ENCODE measurements around the gene BSCL2. TPM values are rescaled to one million over a fixed set of nuclear protein-coding genes. Genes with fewer than 3 reads are reported as not detected.

The BSCL2 gene
- total and polyA plus RNA-seq, 2 donors (not counting 3 experiments of a cell fraction or from before 2014, with no cell fraction given): 31.1 to 94.8 TPM

GRCh38 chr11:62705880-62706849 is 1.1 kb downstream of the BSCL2 start:
- intact Hi-C loops (cut with micrococcal nuclease) (loop anchor here (1.0 to 5.0 kb wide), 4 partner anchors 39 to 105 kb away; partner anchors contain the start of genes C11orf98, CSKMT, INTS5 and MTA2), dilution Hi-C loops (cut with MboI; ENCODE audit: extremely low pct_ligation_motif_present, low sequenced_read_pairs) (no loop called here)
- H3K9me3 ChIP-seq (replicated peaks; ENCODE audit: control insufficient read depth, insufficient read depth, low read length): no peaks in the 10 kb centered on the region
- H3K4me2 ChIP-seq (ENCODE audit: insufficient read depth, low read length): peak overlapping the region; percentile 82
- peak overlapping the region; percentile 65 for H3K9ac ChIP-seq (replicated peaks; ENCODE audit: extremely low read depth, insufficient read depth, low read length)
- H3K27me3 ChIP-seq (ENCODE audit: control insufficient read depth in 2 of 2, insufficient read depth in 2 of 2, low read length in 2 of 2): no peaks in the 10 kb centered on the region
- BruUV-seq (replicated peaks): no TSS peak
- ChIA-PET CTCF (interaction anchor here (0.9 to 2.5 kb wide), 8 partner anchors 10 to 163 kb away, joined by 3 to 14 read pairs (median 4); partner anchors contain the start of genes C11orf98, CSKMT and HNRNPUL2), POLR2A (interaction anchor here (0.7 to 1.5 kb wide), 3 partner anchors 41 to 135 kb away, joined by 3 to 19 read pairs (median 3); partner anchors contain the start of genes C11orf98, CSKMT and TUT1)
- DNase-seq (ENCODE audit: low read depth, low spot score) (peak; percentile 95), FAIRE-seq (peak; percentile 96)
- H4K20me1 ChIP-seq (replicated peaks; ENCODE audit: control insufficient read depth, extremely low read depth, insufficient read depth, low read length): no peaks in the 10 kb centered on the region
- H3K27ac ChIP-seq (ENCODE audit: insufficient read depth, low read depth, low read length): peak overlapping the region; percentile 37
- H2AFZ ChIP-seq (ENCODE audit: low read depth, low read length): peak overlapping the region; percentile 89
- peaks cover 2 to 3% of the 10 kb centered on the region in 2 experiments for H3K36me3 ChIP-seq (ENCODE audit: control insufficient read depth in 2 of 2, extremely low read depth in 1 of 2, insufficient read depth in 2 of 2, low read length in 2 of 2)
- TF ChIP-seq POLR2AphosphoS5 (IDR thresholded peaks at IDR 0.05; ENCODE audit: insufficient read depth, low read depth, low read length): peak; percentile 85
- TF ChIP-seq POLR2A (IDR thresholded peaks at IDR 0.05; ENCODE audit: low read depth, low read length): peak; percentile 49
- TF ChIP-seq, protein P1, sequence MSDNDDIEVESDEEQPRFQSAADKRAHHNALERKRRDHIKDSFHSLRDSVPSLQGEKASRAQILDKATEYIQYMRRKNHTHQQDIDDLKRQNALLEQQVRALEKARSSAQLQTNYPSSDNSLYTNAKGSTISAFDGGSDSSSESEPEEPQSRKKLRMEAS (IDR thresholded peaks at IDR 0.05; ENCODE audit: insufficient read depth, insufficient read length): no peak
- peak; percentile 27 for TF ChIP-seq FOS (IDR thresholded peaks at IDR 0.05; ENCODE audit: borderline replicate concordance, insufficient read depth, low read length)
- no peak for TF ChIP-seq CTCF (IDR thresholded peaks at IDR 0.05; ENCODE audit: extremely low read depth in 1 of 2, insufficient read depth in 1 of 2, low read depth in 1 of 2, low read length in 2 of 2)
- no peaks in the 10 kb centered on the region for H3K9me1 ChIP-seq (replicated peaks; ENCODE audit: control insufficient read depth, extremely low read depth, insufficient read depth, low read length)
- H3K4me3 ChIP-seq (replicated peaks in 1 of 3; ENCODE audit: insufficient read depth in 1 of 3, low read depth in 1 of 3, low read length in 3 of 3): peak overlapping the region; percentile 13 to 81 (median 41)
- H3K79me2 ChIP-seq (ENCODE audit: control insufficient read depth, insufficient read depth, low read length): no peaks in the 10 kb centered on the region
- H3K4me1 ChIP-seq (ENCODE audit: control insufficient read depth, extremely low read depth, insufficient read depth, low read length): peaks cover 25% of the 10 kb centered on the region

Measured in endothelial cell of umbilical vein (primary cell).